Measurements from ENCODE around the gene ITPR2.
"Not testable (repeated sequence)": the region's sequence is repeated elsewhere in the genome, so short reads cannot be mapped to it uniquely, and the experiment has no call there.

ITPR2 gene

GRCh38 chr12:26836201-26836600 is 3.2 kb upstream of the ITPR2 start:
- H3K4me2 ChIP-seq = no peak overlapping the region
- H3K4me1 ChIP-seq = peaks cover 11% of the 10 kb centered on the region
- no peaks in the 10 kb centered on the region for H3K36me3 ChIP-seq
- no peak overlapping the region for H3K9ac ChIP-seq
- H3K4me3 ChIP-seq = no peak overlapping the region
- no peak overlapping the region for H3K27ac ChIP-seq
- peaks cover 4% of the 10 kb centered on the region; the same call in 1 of the 2 replicates for H3K9me3 ChIP-seq
- H3K27me3 ChIP-seq = no peaks in the 10 kb centered on the region
- no peak for TF ChIP-seq Cebpa-rat (IDR thresholded peaks at IDR 0.05)
- H4K20me1 ChIP-seq = no peaks in the 10 kb centered on the region

GRCh38 chr12:26834503-26835060 is 1.6 kb upstream of the ITPR2 start:
- not testable (repeated sequence) for H4K20me1 ChIP-seq, H3K4me3 ChIP-seq, H3K36me3 ChIP-seq, H3K27ac ChIP-seq, H3K9ac ChIP-seq, H3K27me3 ChIP-seq, H3K9me3 ChIP-seq
- peaks cover 17% of the 10 kb centered on the region for H3K4me1 ChIP-seq
- peak overlapping the region; percentile 85; the same call in 1 of the 2 replicates for H3K4me2 ChIP-seq

GRCh38 chr12:26833743-26834490 is 923 bp upstream of the ITPR2 start:
- Histone ChIP-seq H3K36me3 (no peaks in the 10 kb centered on the region), H3K4me1 (peaks cover 17% of the 10 kb centered on the region), H3K9me3 (peaks cover 2% of the 10 kb centered on the region; the same call in 1 of the 2 replicates), H3K4me2 (peak overlapping the region; percentile 85), H3K9ac (peak overlapping the region; percentile 12), H4K20me1 (peaks cover 5% of the 10 kb centered on the region), H3K27me3 (no peaks in the 10 kb centered on the region), H3K4me3 (peak overlapping the region; percentile 92), H3K27ac (no peak overlapping the region)
- no peak for TF ChIP-seq Cebpa-rat (IDR thresholded peaks at IDR 0.05)

- Histone ChIP-seq H3K4me3 (peak overlapping the region; percentile 92), H4K20me1 (peaks cover 21% of the 10 kb centered on the region), H3K9me3 (no peaks in the 10 kb centered on the region), H3K27me3 (no peaks in the 10 kb centered on the region), H3K9ac (peak overlapping the region; percentile 85), H3K36me3 (no peaks in the 10 kb centered on the region), H3K4me2 (peak overlapping the region; percentile 85), H3K27ac (peak overlapping the region; percentile 81), H3K4me1 (peaks cover 17% of the 10 kb centered on the region)
- no peak for TF ChIP-seq Cebpa-rat (IDR thresholded peaks at IDR 0.05)
These were observed 808 bp downstream of the ITPR2 start for GRCh38 chr12:26831951-26832821.

- no peak overlapping the region for H3K9ac ChIP-seq
- peak overlapping the region; percentile 39 for H3K4me2 ChIP-seq
- TF ChIP-seq Cebpa-rat (IDR thresholded peaks at IDR 0.05) = no peak
- peaks cover 22% of the 10 kb centered on the region for H4K20me1 ChIP-seq
- H3K36me3 ChIP-seq = no peaks in the 10 kb centered on the region
- no peaks in the 10 kb centered on the region for H3K27me3 ChIP-seq
- H3K4me3 ChIP-seq = no peak overlapping the region
- H3K4me1 ChIP-seq = peaks cover 17% of the 10 kb centered on the region
- no peaks in the 10 kb centered on the region for H3K9me3 ChIP-seq
- no peak overlapping the region for H3K27ac ChIP-seq
These were observed 2.0 kb downstream of the ITPR2 start for GRCh38 chr12:26830783-26831551.

- Histone ChIP-seq H3K27ac (no peak overlapping the region), H3K4me2 (0 out of 2 replicates have a peak overlapping the region, but pooled peaks have one; percentile 39), H3K9ac (no peak overlapping the region), H3K4me1 (peaks cover 17% of the 10 kb centered on the region), H3K27me3 (no peaks in the 10 kb centered on the region), H4K20me1 (peaks cover 22% of the 10 kb centered on the region), H3K9me3 (no peaks in the 10 kb centered on the region), H3K36me3 (no peaks in the 10 kb centered on the region), H3K4me3 (no peak overlapping the region)
- no peak for TF ChIP-seq Cebpa-rat (IDR thresholded peaks at IDR 0.05)
These were observed 2.6 kb downstream of the ITPR2 start for GRCh38 chr12:26830363-26830762.

GRCh38 chr12:26828280-26829073 is 4.5 kb downstream of the ITPR2 start:
- no peak overlapping the region for H3K9ac ChIP-seq
- TF ChIP-seq Cebpa-rat (IDR thresholded peaks at IDR 0.05) = no peak
- no peak overlapping the region for H3K4me2 ChIP-seq
- H3K27me3 ChIP-seq = no peaks in the 10 kb centered on the region
- H3K27ac ChIP-seq = no peak overlapping the region
- peaks cover 8% of the 10 kb centered on the region; the same call in 1 of the 2 replicates for H3K4me1 ChIP-seq
- H3K9me3 ChIP-seq = no peaks in the 10 kb centered on the region
- no peak overlapping the region for H3K4me3 ChIP-seq
- no peaks in the 10 kb centered on the region for H3K36me3 ChIP-seq
- H4K20me1 ChIP-seq = peaks cover 22% of the 10 kb centered on the region

- Histone ChIP-seq H3K36me3 (no peaks in the 10 kb centered on the region), H3K4me3 (no peak overlapping the region), H3K4me2 (no peak overlapping the region), H3K9ac (no peak overlapping the region), H4K20me1 (peaks cover 22% of the 10 kb centered on the region), H3K4me1 (peaks cover 8% of the 10 kb centered on the region; the same call in 1 of the 2 replicates), H3K9me3 (no peaks in the 10 kb centered on the region), H3K27ac (no peak overlapping the region), H3K27me3 (no peaks in the 10 kb centered on the region)
- TF ChIP-seq Cebpa-rat (IDR thresholded peaks at IDR 0.05) = no peak
These were observed 6.6 kb downstream of the ITPR2 start for GRCh38 chr12:26826437-26826836.

Measured in BLaER1 (cell line).